Nephron progenitor cell (in vitro differentiated cells): ENCODE measurements around the gene CCDC85C.

ENCODE experiments used
- DNase-seq: peaks from one replicate; pipeline ENCODE4 v3.0.0; 2021
- H3K27ac Mint-ChIP-seq: 2 replicates; pipeline ENCODE4 v1.8.0; 2021; ENCODE audit warnings: mild to moderate bottlenecking, moderate library complexity, mixed read lengths
- H3K27me3 Mint-ChIP-seq: 2 replicates; pipeline ENCODE4 v1.8.0; 2021; ENCODE audit warnings: mild to moderate bottlenecking, low read depth, mixed read lengths; ENCODE audit not compliant: poor library complexity
- H3K36me3 Mint-ChIP-seq: 2 replicates; pipeline ENCODE4 v1.8.0; 2021; ENCODE audit warnings: low read depth, mixed read lengths
- H3K4me1 Mint-ChIP-seq: 2 replicates; pipeline ENCODE4 v1.8.0; 2021; ENCODE audit warnings: mixed read lengths
- H3K4me3 Mint-ChIP-seq: 2 replicates; pipeline ENCODE4 v1.8.0; 2021; ENCODE audit warnings: mild to moderate bottlenecking, moderate library complexity, mixed read lengths
- H3K9me3 Mint-ChIP-seq: 2 replicates; pipeline ENCODE4 v1.8.0; 2021; ENCODE audit warnings: mild to moderate bottlenecking, moderate library complexity, mixed read lengths
- CTCF ChIP-seq: fragments of 200-600 bp; sonication (generic); IDR thresholded peaks from 2 replicates; pipeline ENCODE4 v1.5.0; 2021; ENCODE audit warnings: antibody characterized with exemption

CCDC85C gene

GRCh38 chr14:99538733-99539132 lies 65.3 kb downstream of the CCDC85C start:
- TF ChIP-seq CTCF = no peak
- no peak overlapping the region for H3K4me3 Mint-ChIP-seq
- no peak for DNase-seq
- peaks cover 72% of the 10 kb centered on the region for H3K4me1 Mint-ChIP-seq
- peaks cover 2% of the 10 kb centered on the region for H3K27me3 Mint-ChIP-seq
- H3K27ac Mint-ChIP-seq = no peak overlapping the region
- H3K9me3 Mint-ChIP-seq = no peaks in the 10 kb centered on the region
- H3K36me3 Mint-ChIP-seq = no peaks in the 10 kb centered on the region

GRCh38 chr14:99538275-99538674 lies 65.7 kb downstream of the CCDC85C start:
- no peaks in the 10 kb centered on the region for H3K9me3 Mint-ChIP-seq
- no peak for DNase-seq
- no peak overlapping the region for H3K4me3 Mint-ChIP-seq
- H3K27me3 Mint-ChIP-seq = peaks cover 2% of the 10 kb centered on the region
- peaks cover 67% of the 10 kb centered on the region for H3K4me1 Mint-ChIP-seq
- H3K36me3 Mint-ChIP-seq = no peaks in the 10 kb centered on the region
- H3K27ac Mint-ChIP-seq = no peak overlapping the region
- TF ChIP-seq CTCF = no peak

DNA sequence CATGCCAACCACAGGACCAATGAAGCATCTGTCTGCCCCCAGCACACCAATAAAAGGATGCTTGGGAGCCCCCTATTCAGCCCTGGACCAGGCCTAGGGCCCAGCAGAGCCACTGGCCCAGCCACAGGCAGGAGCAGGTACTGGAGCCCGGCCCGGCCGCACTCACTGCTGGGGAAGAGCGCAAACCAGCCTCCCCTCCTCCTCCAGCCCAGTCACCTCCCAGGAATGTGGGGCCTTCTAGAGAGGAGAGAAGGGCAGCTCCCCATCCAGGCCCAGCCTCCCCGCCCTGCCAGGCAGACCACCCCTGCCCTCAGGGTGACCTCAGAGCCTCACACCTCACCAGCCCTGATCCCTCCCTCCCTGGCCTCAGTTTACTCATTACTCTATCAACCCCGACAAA lies 66.6 kb downstream of the CCDC85C start:
- no peaks in the 10 kb centered on the region for H3K36me3 Mint-ChIP-seq
- DNase-seq = no peak
- peaks cover 2% of the 10 kb centered on the region for H3K27me3 Mint-ChIP-seq
- TF ChIP-seq CTCF = no peak
- no peaks in the 10 kb centered on the region for H3K9me3 Mint-ChIP-seq
- H3K4me3 Mint-ChIP-seq = no peak overlapping the region
- peaks cover 61% of the 10 kb centered on the region for H3K4me1 Mint-ChIP-seq
- H3K27ac Mint-ChIP-seq = no peak overlapping the region

DNA sequence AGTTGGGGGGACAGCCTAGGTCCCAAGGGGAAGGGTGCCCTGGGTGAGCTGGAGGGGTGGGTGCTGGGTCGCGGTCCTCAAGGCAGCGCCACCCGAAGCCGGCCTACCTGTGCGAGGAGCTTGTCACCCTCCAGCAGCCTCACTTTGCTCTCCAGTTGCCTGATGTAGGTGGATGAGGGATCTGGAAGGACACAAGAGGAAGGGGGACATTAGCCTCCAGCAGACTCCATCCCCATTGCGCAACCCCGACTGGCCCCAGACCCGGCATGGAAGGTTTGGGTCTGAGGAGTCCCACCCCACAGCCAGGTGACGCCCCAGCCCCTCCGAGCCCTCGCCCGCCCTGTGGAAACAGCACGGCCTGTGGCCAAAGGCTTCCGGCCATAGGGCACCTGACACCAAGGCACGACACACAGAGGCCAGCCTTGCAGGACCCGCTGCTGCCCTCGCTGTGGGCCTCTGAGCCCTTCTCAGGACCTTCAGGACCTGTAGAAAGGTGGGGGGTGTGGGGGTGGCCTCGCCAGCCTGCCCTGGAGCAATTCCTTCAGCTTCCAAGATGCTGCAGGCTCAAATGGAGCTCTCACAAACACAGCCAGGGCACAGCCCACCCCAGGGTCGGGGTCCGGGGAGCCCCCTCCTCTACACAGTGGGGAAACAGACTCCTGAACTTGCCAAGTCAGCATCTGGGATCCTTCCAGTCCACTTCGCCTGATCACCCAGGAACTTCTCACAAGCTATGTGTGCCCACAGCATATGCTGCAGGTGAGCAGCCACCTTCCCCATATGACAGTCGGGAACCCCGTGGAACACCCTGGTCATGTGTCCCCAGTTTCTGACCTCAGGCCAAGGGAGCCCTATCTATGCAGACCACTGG lies 67.9 kb downstream of the CCDC85C start:
- H3K4me1 Mint-ChIP-seq = peaks cover 56% of the 10 kb centered on the region

GRCh38 chr14:99535448-99535847 lies 68.6 kb downstream of the CCDC85C start:
- H3K4me3 Mint-ChIP-seq = no peak overlapping the region

More for the DNA sequence above, 67.9 kb downstream of the CCDC85C start:
- H3K9me3 Mint-ChIP-seq = no peaks in the 10 kb centered on the region
- H3K27ac Mint-ChIP-seq = no peak overlapping the region
- no peak for DNase-seq
- H3K27me3 Mint-ChIP-seq = peaks cover 2% of the 10 kb centered on the region
- H3K36me3 Mint-ChIP-seq = no peaks in the 10 kb centered on the region
- no peak overlapping the region for H3K4me3 Mint-ChIP-seq
- no peak for TF ChIP-seq CTCF

More at GRCh38 chr14:99535448-99535847, 68.6 kb downstream of the CCDC85C start:
- Mint-ChIP-seq H3K27me3 (peaks cover 2% of the 10 kb centered on the region), H3K9me3 (no peaks in the 10 kb centered on the region), H3K4me1 (peaks cover 59% of the 10 kb centered on the region), H3K36me3 (no peaks in the 10 kb centered on the region), H3K27ac (no peak overlapping the region)
- DNase-seq = no peak
- TF ChIP-seq CTCF = no peak
